ENCODE results near the gene DLG2.

Gene DLG2

DNA sequence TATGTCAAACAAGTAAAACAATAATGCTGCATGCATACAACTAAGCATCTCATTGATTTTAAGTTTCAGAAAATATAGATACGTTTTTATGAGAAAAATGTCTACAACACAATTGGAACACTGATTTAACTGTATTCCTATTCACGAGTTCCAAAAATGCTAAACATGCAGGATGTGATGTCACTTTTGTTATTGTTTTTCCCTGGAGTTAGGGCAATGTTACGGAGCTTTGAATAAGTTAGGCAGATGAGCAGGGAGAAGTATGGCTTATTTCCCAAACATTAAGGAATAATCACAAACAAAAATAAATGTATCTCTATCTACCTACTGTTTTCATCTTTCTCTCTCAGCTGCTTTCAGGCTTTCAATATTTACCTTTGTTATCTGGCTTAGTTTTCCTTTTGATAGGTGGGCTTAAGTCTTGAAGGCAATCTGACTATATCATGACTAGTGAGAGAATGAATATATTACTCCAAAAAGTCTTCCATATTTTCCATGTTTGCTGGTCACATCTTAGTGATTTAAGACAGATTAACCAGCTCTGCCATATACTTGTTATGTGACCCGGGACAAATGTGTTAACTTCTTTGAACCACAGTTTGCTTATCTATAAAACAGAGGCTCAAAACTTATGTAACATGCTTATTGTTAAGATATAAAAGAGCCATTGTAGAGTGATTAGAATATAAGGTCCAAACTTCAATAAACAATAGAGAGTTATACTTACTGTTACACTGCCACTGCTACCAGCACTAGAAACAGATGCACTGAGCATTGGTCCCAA, 1486.6 kb downstream of the DLG2 start:
- no peak for DNase-seq

- DNase-seq, result no peak
Observed at GRCh38 chr11:84137960-84138359, 1489.2 kb downstream of the DLG2 start.

GRCh38 chr11:84137505-84137904, 1489.6 kb downstream of the DLG2 start:
- no peak for DNase-seq

GRCh38 chr11:84136926-84137325, 1490.2 kb downstream of the DLG2 start:
- no peak for DNase-seq

DNA sequence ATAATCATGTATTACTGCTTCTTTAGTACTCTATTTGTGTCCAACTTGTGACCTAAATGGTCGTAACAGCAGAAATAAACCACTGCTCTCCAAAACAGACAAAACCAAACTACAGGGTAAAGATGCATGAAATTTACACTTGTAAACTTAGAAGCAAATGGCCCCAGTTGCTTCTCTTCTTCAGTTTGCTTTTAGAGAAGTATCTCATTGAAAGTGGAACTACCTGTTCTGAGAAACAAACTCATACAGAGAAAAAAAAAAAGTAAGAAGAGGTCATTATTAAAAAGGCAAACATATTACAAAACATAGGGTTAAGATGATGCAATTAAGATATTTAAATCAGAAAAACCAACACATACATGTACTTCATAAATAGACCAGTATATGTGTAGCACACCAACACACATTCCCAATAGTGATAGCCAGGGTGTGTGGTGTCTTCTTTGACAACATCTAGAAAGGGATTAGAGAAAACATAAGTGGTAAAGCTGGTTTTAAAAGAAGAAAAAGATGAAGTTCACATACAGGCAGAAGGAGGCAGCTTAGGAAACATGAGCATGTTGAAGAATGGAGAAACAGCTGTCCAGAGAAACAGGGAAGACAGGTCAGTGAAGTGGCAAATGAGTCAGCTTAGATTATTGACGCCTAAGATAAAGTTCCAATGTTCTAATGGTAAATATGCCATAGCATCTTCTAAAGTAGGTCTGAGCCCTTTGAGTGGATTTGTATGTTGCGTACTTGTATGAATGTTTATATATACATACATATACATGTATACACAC, 1496.3 kb downstream of the DLG2 start:
- DNase-seq, result no peak

DNA sequence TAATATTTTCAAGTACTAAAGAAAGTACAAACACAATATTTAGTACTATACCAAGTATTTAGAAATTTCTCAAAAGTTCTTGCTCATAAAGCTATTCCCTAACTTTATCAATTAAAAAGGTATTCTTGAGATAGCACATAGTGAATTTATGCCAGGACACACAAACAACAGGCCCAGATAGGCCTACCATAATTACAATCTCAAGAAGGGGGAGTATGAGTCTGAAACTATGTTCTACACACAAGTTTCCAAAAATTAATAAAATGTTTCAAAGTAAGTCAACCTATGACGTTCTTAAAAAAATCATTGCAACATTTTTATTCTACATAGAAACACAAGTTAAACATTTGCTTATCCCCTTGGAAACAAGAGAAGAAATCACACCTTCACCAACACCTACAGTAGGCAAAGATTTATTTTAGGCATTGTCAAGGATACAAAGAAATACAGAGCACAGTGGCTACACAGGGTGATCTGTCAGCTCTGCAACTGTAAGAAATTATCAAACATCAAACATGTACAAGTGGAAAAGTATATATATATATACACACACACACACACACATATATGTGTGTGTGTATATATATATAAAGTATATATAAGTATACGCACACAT, 1497.1 kb downstream of the DLG2 start:
- DNase-seq, result no peak

GRCh38 chr11:84128840-84129239, 1498.3 kb downstream of the DLG2 start:
- no peak for DNase-seq

DNA sequence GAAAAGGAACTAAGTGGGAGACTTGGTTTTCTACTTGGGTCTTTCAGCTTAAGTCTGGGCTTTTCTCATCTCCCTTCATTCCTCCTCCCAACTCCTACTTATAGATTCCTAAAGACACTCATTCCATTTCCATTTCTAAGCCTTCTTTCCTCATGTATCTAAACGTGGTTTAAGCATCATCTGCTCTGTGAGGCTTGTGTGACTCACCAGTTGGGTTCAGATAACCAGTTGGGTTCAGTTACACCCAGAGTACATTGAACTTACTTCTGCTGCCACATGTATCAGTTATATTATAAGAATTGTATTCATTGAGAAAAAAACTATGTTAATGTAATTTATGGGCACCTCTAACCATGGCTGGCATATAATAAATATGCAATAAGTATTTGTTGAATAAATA, 1509.8 kb downstream of the DLG2 start:
- DNase-seq, result no peak

- no peak for DNase-seq
Observed at GRCh38 chr11:84106541-84106940, 1520.6 kb downstream of the DLG2 start.

DNA sequence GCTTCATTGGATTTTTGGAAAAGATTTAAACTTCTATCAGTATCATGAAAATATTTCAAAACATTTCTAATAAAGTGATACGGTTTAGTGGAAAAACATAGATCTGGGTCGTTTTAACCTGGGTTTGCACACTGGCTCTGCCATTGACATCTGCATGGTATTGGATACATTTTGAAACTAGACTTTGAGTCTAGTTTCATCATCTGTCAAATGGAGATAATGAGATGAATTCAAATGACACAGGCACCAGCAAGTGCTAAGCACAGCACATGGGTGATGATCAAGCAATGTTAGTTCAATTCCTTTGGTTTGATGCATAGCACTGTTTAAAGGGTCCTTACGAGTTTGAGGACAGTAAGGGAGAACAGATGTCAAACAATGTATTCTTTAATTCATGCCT, 1522.0 kb downstream of the DLG2 start:
- DNase-seq, result no peak

GRCh38 chr11:84103096-84103495, 1524.0 kb downstream of the DLG2 start:
- DNase-seq, result no peak

- no peak for DNase-seq
Observed at GRCh38 chr11:84097186-84097585, 1530.0 kb downstream of the DLG2 start.

DNA sequence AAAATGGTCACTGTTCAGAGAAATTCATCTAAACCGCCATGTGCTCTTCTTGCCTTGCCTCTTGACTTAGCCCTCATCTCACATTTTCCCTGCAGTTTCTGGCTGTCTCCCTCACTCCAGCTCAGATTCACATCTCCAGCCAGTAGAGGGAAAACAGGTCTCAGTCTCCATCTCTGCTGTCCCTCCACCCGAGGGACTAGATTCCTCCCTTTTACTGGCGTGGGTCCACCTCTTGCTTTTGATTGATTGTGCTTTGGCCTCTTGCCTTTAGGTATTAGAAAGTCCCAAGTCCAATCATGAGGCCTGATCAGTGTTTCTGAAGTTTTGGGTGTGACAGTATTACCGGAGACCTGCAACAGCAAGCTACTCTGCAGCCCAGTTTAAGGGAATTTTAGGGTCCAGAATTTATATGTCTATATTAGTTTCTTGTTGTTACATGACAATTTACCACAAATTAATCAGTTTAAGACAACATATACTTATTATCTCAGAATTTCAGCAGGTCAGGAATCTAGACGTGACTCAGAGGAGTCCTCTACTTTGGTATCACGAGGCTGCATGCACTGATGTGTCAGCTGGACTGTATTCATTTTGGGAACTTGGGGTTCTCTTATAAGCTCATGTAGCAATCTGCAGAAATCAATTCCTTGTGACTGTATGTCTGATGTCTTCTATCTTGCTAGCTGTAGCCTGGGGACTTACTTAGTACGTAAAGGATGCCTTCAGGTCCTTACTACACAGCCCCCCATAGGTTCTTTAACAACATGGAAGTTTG, 1535.7 kb downstream of the DLG2 start:
- DNase-seq, result no peak

GRCh38 chr11:84089072-84090057, 1537.8 kb downstream of the DLG2 start:
- no peak for DNase-seq

DNA sequence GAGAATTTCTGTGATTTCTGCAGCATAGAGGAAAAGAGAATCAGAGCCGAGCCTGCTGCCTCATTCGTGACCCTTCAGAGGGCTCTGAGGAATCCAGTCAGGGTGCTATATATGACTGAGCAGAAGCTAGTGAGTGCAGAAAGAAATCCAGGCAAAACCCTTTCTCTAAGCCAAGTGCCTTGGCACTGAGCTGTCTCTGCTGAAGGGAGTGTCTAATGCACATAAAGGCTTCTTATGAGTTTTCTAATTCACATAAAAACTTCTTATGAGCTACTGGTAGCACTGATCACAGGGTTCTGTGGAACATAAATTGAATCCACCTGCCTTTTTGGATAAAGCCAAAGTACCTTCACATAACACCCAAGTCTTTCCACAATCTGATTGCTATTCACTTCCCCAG, 1555.3 kb downstream of the DLG2 start:
- DNase-seq, result no peak

GRCh38 chr11:84069048-84069447, 1558.1 kb downstream of the DLG2 start:
- no peak for DNase-seq

DNA sequence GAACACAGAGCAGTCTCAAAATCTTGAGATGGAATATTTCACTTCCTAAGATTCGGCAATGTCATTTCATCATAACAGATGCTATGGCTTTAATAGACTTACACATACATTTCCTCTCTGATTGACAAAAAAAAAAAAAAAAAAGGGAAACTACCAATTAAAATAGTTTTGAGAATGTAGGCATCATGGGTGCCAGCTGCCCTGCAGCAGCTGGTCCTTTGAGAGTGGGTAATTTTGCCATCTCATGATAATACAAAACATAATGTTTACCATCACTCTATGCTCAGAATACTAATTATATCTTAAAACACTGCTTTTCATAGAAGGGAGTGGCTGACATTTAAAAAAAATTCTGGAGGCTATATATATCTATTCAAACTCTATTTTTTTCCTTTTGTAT, 1565.4 kb downstream of the DLG2 start:
- DNase-seq, result no peak

DNA sequence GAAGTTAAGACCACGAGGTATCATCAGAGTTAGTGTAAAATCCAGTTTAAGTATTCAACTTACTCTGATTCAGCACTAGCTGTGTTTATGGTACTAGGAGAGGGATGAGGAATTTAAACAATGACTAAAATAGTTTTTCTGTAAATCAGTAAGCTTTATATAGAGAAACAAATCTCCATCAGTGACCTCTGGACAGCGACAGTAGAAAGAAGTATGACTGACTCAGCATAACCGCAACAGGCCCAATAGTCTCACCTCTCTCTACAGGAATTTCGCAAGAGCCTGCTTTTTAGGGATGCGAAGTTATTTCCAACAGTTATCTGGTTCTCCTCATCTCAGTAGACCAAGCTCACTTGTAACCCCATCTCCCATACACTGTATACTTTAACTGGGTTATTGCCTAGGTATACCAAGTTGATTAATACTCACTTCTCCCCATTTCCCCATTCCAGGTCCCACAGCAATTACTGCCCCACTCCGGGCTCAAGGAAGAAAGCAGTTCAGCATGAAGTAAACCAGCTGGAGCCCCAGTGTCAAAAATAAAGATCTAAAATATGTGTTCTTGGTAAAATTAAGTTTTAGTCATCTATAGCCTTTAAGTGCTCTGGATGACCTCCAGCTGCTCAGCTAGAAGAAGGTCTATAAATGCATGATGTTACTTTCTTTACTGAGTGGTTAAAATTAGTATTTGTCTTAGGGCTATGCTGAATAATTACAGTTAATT, 1570.3 kb downstream of the DLG2 start:
- no peak for DNase-seq

DNA sequence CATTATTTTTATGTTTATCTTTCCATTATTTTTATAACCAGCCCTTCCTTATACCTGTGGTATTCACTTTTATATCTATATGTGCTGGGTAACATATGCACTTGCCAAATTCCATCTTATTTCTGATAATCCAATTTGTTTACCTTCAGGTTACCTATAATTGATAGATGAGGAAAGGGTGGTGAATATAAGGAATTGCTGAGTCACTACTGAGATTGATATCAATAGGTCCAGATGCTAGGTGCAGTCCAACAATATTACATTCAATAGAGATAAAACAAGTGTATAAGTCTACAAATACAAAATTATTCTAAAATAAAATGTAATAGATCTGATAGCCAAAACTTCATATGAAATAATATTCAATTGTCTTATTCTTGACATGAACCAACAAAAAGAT, 1582.0 kb downstream of the DLG2 start:
- DNase-seq, result no peak

DNA sequence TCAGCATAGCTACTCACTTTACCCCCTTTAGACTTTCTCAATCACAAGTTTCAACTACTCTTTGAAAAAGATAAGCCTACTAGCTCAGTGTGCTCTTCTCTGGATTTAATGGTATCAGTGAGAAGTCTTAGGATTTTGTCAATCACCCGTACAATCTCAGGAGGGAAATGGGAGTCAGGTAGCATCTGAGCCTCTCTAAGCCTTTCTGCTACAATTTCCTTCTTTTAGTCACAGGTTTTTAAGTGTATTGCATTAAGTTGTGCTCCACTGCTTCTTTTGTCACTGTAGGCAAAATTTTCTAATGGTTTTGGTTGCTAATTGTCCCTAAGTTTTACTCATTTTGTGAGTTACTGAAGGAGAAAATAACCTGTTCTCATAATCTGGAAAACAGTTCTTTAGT, 1582.4 kb downstream of the DLG2 start:
- DNase-seq, result no peak

DNA sequence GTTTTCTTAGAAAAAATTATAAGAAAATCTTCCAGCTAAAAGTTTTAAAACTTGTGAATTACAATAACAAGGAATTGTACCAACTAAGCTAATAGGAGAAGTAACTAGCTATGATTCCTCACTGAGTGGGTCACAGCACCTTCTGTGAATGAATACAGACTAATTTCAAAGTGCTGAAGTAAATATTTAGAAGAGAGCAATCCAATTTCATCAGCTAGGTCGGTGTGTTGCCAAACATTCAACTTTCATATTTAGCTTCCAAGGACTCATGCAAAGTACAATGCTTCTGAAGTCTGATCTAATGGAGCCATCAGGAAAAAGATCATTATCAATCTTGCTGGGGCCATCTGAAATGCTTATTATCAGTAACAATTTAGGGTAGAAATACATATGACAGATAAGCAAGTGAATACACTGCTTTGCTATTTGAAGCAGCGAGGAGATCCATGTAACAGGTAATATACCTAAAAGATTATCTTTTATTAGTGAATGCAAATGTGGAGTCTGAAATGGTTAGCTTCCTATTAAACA, 1590.4 kb downstream of the DLG2 start:
- DNase-seq, result no peak

Measured in activated CD4-positive, alpha-beta T cell treated with anti-CD3 and anti-CD28 coated beads, Interleukin-2, amount 50 U/mL, for 1 hour (primary cell).